Activated CD4-positive, alpha-beta T cell treated with anti-CD3 and anti-CD28 coated beads for 1 hour (primary cell): Measurements from ENCODE around the gene HOATZ.

Source experiments
- DNase-seq: peaks from one replicate; pipeline ENCODE4 v3.0.0-alpha.2; 2020

The HOATZ gene

DNA sequence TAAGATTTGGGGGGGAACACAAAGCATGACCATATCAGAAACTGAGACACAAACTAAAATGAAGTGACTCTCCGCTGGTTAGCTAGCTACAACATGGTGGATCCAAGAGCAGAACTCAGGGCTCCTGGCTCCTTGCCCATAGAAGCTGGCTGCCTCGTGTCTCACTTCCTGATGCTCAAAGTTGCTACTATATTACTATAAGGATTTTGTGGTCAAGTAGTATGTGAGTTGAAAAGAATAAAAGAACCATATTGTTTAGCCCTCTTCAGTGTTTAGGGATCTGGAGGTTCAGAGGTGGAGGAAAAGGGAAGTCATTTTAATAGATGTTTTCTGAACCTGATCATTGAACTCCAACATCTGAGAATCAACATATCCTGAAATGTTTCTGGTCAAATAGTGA lies 70.8 kb downstream of the HOATZ start:
- DNase-seq, result no peak

- no peak for DNase-seq
Measured at GRCh38 chr11:111586388-111586831, 71.8 kb downstream of the HOATZ start.
